GM10266 (cell line): ENCODE results near the gene CORO2A.
A peak's percentile ranks its signal among the peaks of the same experiment; 100 is the strongest.
"Not testable (repeated sequence)": the region's sequence is repeated elsewhere in the genome, so short reads cannot be mapped to it uniquely, and the experiment has no call there.

ENCODE experiments used
- DNase-seq: peaks from one replicate; pipeline ENCODE4 v3.0.0; 2012; ENCODE audit errors: extremely low spot score
- CTCF ChIP-seq: IDR thresholded peaks from 2 replicates; pipeline ENCODE4 v1.5.1; 2012; ENCODE audit warnings: mild to moderate bottlenecking, low read depth; ENCODE audit not compliant: control insufficient read depth, insufficient read depth; ENCODE audit errors: missing control alignments

Gene CORO2A

GRCh38 chr9:98124637-98125426 lies 67.6 kb downstream of the CORO2A start:
- no peak for DNase-seq
- TF ChIP-seq CTCF: no peak

- DNase-seq: not testable (repeated sequence)
Observed at GRCh38 chr9:98124091-98124490, 68.3 kb downstream of the CORO2A start.

- TF ChIP-seq CTCF: no peak
- no peak for DNase-seq
Observed at GRCh38 chr9:98121058-98121457, 71.4 kb downstream of the CORO2A start.

GRCh38 chr9:98120476-98120875 lies 72.0 kb downstream of the CORO2A start:
- no peak for DNase-seq
- TF ChIP-seq CTCF: no peak

- peak; percentile 83 for DNase-seq
- TF ChIP-seq CTCF: peak; percentile 51
Observed at GRCh38 chr9:98118640-98119601, 73.5 kb downstream of the CORO2A start, which contains the start of gene TRIM14. Gene TRIM14, minus strand, starts transcription at chr9:98119222. Its CDS starts 34 bp downstream, at chr9:98119188.

- peak; percentile 83 for DNase-seq
- peak; percentile 60 for TF ChIP-seq CTCF
Observed at GRCh38 chr9:98117984-98118639, 74.3 kb downstream of the CORO2A start.

- not testable (repeated sequence) for DNase-seq
Observed at GRCh38 chr9:98117097-98117496, 75.3 kb downstream of the CORO2A start.

- TF ChIP-seq CTCF: no peak
Observed at GRCh38 chr9:98109052-98109451, 83.4 kb downstream of the CORO2A start.

More at GRCh38 chr9:98109052-98109451, 83.4 kb downstream of the CORO2A start:
- DNase-seq: no peak
